ENCODE measurements around the gene SCFD2. TPM values are rescaled to one million over a fixed set of nuclear protein-coding genes. Genes with fewer than 3 reads are reported as not detected.

Gene SCFD2
- total RNA-seq, 2 donors from 2014 or later = 20.3 to 27.4 TPM

DNA sequence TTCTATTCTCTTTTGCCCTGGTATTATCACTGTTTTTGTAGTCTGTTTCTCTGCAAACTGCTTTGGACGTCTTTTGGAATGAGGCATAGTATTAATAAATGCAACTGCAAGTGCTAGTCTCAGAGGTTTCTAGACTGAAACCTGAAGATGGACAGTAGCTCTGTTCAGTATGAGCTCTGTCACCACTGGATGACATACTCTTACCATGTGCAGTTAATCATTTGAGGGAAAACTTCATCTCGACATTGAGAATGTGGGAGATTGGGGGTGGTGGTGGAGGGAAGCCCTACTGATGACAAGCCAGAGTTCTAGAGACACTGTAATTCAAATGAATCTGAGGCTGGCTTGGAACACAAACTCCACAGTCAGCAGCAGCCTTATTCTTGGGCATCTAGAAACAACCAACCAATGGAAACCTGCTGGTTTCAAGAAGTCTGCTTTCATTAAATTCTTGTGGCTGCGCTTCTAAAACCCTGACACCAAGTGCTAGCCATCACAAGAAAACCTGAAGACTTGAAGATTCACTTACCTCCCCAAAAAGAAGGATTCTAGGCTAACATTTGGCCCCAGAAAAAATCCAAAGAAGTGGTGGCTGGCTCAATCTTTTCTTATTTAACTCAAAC is 342.1 kb downstream of the SCFD2 start:
- ATAC-seq (ENCODE audit: insufficient number of reproducible peaks, low FRiP score, low read depth) (no peak), DNase-seq (ENCODE audit: low spot score) (no peak)
- H3K27me3 ChIP-seq (replicated peaks; ENCODE audit: insufficient read depth) = no peaks in the 10 kb centered on the region
- no peaks in the 10 kb centered on the region for H3K36me3 ChIP-seq
- TF ChIP-seq, protein P1, sequence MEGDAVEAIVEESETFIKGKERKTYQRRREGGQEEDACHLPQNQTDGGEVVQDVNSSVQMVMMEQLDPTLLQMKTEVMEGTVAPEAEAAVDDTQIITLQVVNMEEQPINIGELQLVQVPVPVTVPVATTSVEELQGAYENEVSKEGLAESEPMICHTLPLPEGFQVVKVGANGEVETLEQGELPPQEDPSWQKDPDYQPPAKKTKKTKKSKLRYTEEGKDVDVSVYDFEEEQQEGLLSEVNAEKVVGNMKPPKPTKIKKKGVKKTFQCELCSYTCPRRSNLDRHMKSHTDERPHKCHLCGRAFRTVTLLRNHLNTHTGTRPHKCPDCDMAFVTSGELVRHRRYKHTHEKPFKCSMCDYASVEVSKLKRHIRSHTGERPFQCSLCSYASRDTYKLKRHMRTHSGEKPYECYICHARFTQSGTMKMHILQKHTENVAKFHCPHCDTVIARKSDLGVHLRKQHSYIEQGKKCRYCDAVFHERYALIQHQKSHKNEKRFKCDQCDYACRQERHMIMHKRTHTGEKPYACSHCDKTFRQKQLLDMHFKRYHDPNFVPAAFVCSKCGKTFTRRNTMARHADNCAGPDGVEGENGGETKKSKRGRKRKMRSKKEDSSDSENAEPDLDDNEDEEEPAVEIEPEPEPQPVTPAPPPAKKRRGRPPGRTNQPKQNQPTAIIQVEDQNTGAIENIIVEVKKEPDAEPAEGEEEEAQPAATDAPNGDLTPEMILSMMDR (IDR thresholded peaks at IDR 0.05) = no peak
- no peak overlapping the region for H3K4me3 ChIP-seq
- peaks cover 28 to 54% of the 10 kb centered on the region in 2 donors for H3K4me1 ChIP-seq (ENCODE audit: control insufficient read depth in 1 of 2, low read depth in 2 of 2)
- H3K9me3 ChIP-seq = no peaks in the 10 kb centered on the region
- peak overlapping the region; percentile 82 to 90 for H3K27ac ChIP-seq

DNA sequence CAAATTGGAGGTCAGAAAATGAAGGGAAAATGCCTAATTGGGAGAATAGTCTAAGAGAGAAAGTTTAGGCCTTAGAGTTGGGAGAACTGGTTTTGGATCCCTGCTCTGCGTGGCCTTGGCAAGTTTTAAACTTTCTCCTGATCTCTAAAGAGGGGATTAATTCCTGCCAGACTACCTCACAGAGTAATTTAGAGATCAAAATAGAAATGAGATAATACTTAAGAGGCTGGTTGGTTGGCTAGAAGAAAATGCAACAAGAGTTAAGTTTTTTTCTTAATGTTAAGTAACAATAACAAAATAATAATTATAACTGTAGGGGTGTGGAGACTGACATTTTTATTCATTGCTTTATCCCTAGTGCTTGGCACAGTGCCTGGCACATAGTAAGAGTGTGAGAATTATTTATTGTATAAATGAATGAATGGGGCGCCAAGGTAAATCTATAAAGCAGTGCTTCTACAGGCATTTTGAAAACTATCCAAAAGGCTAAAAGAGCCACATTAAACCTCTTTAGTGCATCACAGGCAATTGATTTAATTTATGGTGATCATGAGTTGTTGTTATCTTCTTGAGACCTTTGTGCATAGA is 343.3 kb downstream of the SCFD2 start:
- TF ChIP-seq, protein P1 (IDR thresholded peaks at IDR 0.05) = no peak
- no peaks in the 10 kb centered on the region for H3K36me3 ChIP-seq
- H3K27ac ChIP-seq = peak overlapping the region; percentile 82 to 90

DNA sequence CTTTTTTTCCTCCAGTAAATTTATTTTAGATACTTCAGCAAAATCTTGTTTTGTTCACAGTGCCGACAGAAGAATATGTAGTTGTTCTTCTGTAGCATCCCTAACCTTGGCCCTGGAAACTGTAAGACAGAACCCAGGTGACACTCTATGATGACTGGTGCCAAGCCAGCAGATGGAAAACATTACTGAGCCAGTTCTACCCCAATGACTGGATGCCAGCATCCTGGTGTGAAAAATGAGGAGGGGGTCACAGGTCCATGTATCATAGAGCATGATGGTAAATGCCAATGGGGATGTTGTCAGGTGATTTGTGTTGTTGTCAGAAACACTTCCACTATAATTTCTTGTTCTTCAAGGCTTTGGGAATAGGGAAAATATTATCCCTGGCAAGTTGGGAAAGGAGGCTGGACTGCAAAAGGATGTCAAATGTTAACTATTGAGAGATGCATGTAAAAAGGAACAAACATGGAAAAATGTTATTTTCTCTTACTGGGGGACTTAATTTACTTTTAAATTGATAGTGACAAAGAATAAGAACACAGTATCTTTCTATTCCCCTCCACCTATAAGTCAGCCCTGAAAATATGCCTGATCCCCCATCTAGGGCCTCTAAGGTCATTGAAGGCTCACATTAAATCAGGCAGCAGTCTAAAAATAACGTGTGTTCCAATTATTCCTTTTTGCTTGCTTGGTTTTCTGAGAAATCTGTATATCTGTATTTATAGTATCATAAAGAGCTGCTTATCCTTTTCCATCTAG is 343.9 kb downstream of the SCFD2 start:
- Histone ChIP-seq H3K27me3 (replicated peaks; ENCODE audit: insufficient read depth) (no peaks in the 10 kb centered on the region), H3K4me1 (ENCODE audit: control insufficient read depth in 1 of 2, low read depth in 2 of 2) (peaks cover 28 to 50% of the 10 kb centered on the region in 2 donors), H3K36me3 (no peaks in the 10 kb centered on the region), H3K27ac (peak overlapping the region; percentile 82 to 90), H3K9me3 (no peaks in the 10 kb centered on the region), H3K4me3 (no peak overlapping the region)
- DNase-seq (ENCODE audit: low spot score) (no peak), ATAC-seq (ENCODE audit: insufficient number of reproducible peaks, low FRiP score, low read depth) (no peak)
- TF ChIP-seq, protein P1 (IDR thresholded peaks at IDR 0.05) = no peak

More for the DNA sequence above, 343.3 kb downstream of the SCFD2 start:
- H3K9me3 ChIP-seq = no peaks in the 10 kb centered on the region
- no peaks in the 10 kb centered on the region for H3K27me3 ChIP-seq (replicated peaks; ENCODE audit: insufficient read depth)
- no peak for DNase-seq (ENCODE audit: low spot score)
- ATAC-seq (ENCODE audit: insufficient number of reproducible peaks, low FRiP score, low read depth) = peak; percentile 33
- H3K4me1 ChIP-seq (ENCODE audit: control insufficient read depth in 1 of 2, low read depth in 2 of 2) = peaks cover 28 to 50% of the 10 kb centered on the region in 2 donors
- no peak overlapping the region for H3K4me3 ChIP-seq

DNA sequence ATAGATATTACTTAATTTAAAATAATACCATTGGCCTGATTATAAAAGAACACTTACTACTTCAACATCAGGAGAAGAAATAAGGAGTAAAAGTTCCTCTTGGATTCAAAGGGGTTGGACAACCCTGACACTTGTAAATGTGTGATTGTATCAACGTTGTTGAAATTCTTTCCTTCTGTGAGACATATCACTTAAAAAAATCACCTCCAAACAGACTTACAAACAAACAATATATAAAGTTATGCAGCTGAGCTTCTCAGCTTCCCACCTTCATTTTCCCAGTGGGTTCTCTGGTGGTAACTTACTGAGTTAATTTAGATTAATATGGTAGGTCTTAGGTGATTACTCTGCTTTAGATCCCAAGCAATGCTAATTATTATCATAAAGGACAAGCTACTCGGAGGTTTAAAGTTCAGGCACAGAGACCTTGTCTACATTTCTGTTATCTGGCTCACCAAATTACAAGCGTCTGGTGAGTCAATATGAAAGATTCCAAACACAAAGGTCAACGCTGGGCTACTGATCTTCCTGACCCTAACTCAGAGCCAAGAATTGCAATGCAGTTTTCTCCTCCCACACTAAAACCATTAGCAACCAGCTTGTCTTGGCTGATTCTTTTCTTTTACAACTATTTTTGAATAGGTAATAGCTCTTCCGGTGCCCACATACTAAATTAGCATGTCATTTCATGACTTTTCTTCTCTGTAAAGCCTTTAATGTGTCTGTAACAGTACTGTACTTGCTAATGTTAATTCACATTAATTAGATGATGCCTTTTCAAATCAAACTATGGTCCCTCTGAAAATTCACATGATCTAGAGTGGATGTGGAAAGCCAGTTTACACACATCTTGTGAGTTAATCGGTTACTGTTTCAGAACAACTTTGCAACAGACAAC is 346.1 kb downstream of the SCFD2 start:
- no peaks in the 10 kb centered on the region for H3K27me3 ChIP-seq (replicated peaks; ENCODE audit: insufficient read depth)
- ATAC-seq (ENCODE audit: insufficient number of reproducible peaks, low FRiP score, low read depth) = peak; percentile 35
- H3K27ac ChIP-seq = peak overlapping the region; percentile 24 to 82

More for the DNA sequence above, 346.1 kb downstream of the SCFD2 start:
- no peak for DNase-seq (ENCODE audit: low spot score)
- Histone ChIP-seq H3K9me3 (no peaks in the 10 kb centered on the region), H3K4me1 (ENCODE audit: control insufficient read depth in 1 of 2, low read depth in 2 of 2) (peaks cover 31 to 71% of the 10 kb centered on the region in 2 donors), H3K4me3 (no peak overlapping the region), H3K36me3 (no peaks in the 10 kb centered on the region)
- TF ChIP-seq, protein P1 (IDR thresholded peaks at IDR 0.05) = no peak
